Stimulated activated CD8-positive, alpha-beta memory T cell treated with anti-CD3 and anti-CD28 coated beads, Interleukin-7, amount 100 ng/mL, for 24 hours (primary cell): Measurements from ENCODE around the gene TVP23A.
"Not testable (repeated sequence)": the region's sequence is repeated elsewhere in the genome, so short reads cannot be mapped to it uniquely, and the experiment has no call there.

ENCODE experiments used
- DNase-seq: peaks from one replicate; pipeline ENCODE4 v3.0.0-alpha.2; 2020; ENCODE audit warnings: low read depth

TVP23A gene

GRCh38 chr16:10744370-10745030, 74.1 kb downstream of the TVP23A start:
- DNase-seq: no peak

GRCh38 chr16:10743610-10744369, 74.8 kb downstream of the TVP23A start, which contains the start of gene NUBP1:
NUBP1 (plus strand) TSS chr16:10743842; CDS start chr16:10743864, 22 bp downstream.
- peak; percentile 99 for DNase-seq

GRCh38 chr16:10743227-10743609, 75.4 kb downstream of the TVP23A start:
- no peak for DNase-seq

GRCh38 chr16:10741844-10742243, 76.8 kb downstream of the TVP23A start:
- DNase-seq: no peak

- DNase-seq: not testable (repeated sequence)
Measured at GRCh38 chr16:10741249-10741648, 77.3 kb downstream of the TVP23A start.

- DNase-seq: no peak
Measured at GRCh38 chr16:10740845-10741208, 77.8 kb downstream of the TVP23A start.

- no peak for DNase-seq
Measured at GRCh38 chr16:10740000-10740844, 78.4 kb downstream of the TVP23A start.

- DNase-seq: no peak
Measured at GRCh38 chr16:10738231-10739077, 80.1 kb downstream of the TVP23A start.

- peak; percentile 41 for DNase-seq
Measured at GRCh38 chr16:10737068-10737625, 81.4 kb downstream of the TVP23A start.

GRCh38 chr16:10731790-10732189, 86.8 kb downstream of the TVP23A start:
- DNase-seq: no peak

GRCh38 chr16:10729104-10730048, 89.2 kb downstream of the TVP23A start:
- DNase-seq: no peak

GRCh38 chr16:10728003-10728887, 90.3 kb downstream of the TVP23A start:
- no peak for DNase-seq
